Stimulated activated CD4-positive, alpha-beta T cell treated with anti-CD3 and anti-CD28 coated beads, Interleukin-15, amount 100 ng/mL, for 48 hours (primary cell): ENCODE measurements around the gene RGS12.
"Not testable (repeated sequence)": the region's sequence is repeated elsewhere in the genome, so short reads cannot be mapped to it uniquely, and the experiment has no call there.

Source experiments
- DNase-seq, 2 donors: peaks; one replicate each; pipeline ENCODE4 v3.0.0-alpha.2; 2020; ENCODE audit warnings: low read depth in 2 of 2

Gene RGS12

DNA sequence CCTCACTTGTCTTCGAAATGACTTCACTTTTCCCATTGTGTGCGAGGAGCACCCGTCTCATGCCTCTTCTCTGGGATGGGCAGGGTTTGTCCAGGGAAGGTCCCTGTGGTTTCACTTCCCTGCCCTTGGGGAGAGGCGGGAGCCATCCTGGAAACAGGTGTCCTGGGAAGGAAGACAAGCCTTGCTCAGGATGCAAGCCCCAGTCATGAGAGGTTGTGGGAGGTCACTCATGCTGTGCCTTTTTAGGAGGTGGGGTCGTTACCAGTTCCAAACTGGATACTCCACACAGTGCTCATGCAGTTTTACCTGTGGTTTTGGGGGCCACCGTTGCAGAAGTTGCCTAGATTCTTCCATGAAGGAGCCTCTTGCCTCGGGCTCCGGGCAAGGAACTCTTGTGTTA, 3.8 kb downstream of the RGS12 start:
- DNase-seq = no peak

DNA sequence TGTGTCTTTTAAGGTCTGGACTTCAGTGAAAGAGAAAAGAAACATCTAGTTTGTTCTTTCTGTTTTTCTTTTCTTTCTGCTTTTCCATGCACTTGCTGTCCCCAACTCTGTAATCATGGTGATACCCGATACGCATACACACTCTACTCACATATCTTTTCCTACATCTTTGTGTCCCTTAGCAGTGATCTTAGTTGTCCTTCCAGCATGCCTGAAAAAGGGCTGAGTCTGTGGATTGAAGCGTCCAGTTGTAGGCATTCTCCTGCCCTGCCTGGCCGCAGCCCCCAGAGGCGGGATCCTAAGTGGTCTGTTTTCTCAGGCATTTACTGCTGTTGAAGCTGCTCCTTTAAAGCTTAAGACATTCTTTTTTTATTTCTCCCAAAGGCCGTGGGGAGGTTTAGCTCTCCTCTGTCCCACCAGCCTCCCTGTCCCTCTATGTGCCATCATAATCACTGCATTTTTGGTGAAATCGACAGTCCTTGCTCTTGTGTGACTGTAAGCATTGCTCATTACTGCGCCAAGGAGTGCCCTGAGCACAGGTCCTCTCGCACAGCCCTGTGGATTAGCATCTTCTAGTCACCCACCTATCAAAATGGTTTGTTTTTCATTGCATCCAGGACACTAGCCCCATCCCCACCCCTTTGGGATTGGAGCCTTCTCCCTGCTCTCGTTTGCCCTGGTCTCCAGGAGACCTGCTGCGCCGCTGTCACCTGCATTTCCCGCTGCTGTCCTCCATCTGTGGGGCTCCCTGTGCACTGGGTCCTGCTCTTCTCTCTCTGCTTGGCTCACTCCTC, 4.4 kb downstream of the RGS12 start:
- no peak for DNase-seq

DNA sequence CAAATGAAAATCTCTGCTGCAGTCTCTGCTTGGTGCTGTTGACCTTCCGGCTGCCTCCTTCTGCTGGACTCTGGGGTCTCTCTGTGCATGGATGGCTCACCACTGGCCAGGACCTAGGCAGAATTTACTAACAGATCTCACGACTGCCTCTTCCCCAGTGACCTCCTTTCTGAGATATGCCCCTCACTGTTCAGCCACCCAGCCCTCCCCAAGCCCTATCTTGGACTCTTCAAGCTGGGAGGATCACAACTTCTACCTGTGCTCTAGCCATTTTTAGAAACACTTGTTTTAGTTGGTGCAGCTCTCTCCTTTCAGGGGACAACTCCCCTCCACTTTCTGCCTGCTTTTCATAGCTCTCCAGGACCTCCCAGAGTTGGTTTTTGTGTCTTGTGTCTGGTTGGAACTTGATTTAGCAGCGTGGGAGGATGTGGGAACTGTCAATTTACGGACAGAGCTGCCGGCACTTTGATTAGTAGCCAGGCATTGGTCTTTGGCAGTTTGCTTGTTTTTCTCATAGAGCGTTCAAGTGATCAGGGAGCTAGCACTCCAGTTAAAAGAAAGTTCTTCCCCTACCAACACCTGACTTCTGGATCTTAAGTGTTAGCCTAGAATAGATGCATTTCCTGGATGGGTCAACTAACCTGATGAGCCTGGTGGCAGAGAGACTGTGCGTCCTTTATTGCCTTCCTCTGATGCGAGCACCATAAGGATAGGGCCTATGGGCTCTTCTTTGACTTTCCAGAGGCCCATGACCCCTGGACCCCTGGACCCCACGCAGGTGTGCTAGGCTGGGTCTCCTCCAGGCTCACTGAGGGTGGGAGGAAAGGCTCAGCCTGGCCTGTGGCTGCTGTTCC, 6.5 kb downstream of the RGS12 start:
- no peak for DNase-seq

DNA sequence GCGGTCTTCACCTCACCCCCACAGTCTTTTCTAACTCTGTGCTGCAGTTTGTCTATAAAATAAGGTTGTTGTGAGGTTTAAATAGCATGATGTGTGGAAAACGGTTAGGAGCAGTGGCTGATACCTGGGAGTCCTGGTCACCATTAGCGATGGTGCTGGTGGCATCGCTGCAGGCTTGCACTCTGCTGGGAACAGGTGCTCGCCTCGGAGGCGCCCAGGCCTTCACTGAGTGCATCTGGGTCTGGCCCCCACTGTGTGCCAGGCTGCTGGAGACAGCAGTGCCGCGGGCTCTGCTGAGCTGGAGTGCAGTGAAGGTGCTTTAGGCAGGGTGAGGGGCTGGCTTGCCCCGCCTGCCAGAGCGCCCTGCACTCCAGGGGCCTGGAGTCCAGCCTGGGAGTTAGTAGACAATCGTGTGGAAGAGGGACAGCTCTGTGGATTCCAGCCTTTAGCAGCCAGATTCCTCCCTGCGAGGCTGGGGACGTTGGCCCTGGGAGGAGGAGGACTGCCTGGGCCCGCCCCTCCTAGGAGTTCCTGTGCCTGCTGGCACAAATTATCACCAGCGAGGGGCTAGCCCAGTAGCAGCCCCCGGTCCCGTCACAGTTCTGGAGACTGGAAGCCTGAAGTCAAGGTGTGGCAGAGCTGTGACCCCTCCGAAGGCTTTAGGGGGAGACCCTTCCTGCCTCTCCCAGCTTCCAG, 7.3 kb downstream of the RGS12 start:
- no peak for DNase-seq

DNA sequence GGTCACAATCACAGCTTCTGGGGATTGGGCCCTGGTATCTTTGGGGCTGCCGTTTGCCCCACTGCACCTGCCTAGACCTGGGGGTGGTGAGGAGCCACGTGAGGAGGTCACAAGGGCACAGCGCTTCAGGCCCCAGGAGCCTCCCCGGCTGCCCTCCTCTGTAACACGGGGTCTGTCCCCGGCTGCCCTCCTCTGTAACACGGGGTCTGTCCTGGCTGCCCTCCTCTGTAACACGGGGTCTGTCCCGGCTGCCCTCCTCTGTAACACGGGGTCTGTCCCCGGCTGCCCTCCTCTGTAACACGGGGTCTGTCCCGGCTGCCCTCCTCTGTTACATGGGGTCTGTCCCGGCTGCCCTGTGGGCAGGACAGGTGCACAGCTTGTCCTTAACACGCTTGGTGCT, 8.1 kb downstream of the RGS12 start:
- not testable (repeated sequence) for DNase-seq

DNA sequence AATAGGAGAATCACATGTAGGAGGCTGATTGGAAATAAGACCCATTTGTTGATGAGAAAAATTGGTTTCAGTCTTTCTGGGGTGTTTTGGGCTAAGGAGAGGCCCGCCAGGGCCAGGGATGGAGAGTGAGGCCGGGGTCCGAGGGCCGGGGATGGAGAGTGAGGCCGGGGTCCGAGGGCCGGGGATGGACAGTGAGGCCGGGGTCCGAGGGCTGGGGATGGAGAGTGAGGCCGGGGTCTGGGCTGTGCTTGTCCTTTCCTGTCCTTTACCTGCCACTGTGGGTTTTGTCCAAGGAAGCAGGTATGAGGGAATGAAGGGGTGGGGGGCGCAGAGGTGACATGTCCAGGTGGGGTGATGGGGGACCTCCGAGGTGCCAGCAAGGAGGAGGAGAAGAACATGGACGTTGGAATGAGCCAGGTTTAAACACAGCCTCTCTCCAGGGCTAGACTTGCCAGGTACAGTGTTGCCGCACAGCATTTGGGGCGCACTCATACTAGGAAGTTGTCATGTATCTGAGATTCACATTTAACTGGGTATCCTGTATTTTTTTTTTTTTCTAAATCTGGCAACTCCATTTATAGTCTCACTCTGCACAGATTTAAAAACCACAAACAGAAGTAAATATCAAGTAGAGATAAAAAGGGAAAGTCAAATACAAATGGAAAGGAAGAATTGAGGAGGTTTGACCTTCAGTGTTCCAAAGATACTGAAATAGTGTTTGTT, 8.8 kb downstream of the RGS12 start:
- no peak for DNase-seq

DNA sequence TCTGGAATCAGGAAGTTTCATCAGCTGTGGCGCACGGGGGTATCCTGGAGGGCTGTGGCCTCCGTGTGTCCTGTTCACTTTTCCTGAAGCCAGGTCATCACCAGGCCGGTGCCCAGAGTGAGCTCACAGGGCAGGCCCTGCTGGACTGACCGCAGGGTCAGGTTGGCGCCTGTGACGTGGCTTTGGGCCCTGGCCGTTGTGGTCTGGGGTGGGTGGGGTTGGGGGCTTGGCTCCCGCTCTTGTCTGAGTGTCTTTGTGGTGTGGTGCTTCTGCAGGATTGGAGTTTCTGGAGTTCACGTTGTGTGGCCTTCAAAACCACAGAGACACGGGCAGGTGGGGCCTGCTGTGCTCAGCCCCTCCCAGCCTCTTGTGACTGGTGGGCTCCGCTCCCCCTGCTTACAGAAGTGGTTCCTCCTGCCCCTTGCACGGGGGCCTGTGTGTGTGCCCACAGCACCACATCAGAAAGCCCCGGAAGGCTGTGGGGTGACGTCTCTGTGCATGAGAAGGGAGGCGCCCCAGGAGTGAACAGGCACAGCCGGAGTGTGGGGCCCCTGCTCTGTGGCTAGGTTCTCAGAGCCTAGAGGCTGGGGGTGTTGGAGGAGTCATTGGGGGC, 9.5 kb downstream of the RGS12 start:
- peak; percentile 44 to 61 for DNase-seq

DNA sequence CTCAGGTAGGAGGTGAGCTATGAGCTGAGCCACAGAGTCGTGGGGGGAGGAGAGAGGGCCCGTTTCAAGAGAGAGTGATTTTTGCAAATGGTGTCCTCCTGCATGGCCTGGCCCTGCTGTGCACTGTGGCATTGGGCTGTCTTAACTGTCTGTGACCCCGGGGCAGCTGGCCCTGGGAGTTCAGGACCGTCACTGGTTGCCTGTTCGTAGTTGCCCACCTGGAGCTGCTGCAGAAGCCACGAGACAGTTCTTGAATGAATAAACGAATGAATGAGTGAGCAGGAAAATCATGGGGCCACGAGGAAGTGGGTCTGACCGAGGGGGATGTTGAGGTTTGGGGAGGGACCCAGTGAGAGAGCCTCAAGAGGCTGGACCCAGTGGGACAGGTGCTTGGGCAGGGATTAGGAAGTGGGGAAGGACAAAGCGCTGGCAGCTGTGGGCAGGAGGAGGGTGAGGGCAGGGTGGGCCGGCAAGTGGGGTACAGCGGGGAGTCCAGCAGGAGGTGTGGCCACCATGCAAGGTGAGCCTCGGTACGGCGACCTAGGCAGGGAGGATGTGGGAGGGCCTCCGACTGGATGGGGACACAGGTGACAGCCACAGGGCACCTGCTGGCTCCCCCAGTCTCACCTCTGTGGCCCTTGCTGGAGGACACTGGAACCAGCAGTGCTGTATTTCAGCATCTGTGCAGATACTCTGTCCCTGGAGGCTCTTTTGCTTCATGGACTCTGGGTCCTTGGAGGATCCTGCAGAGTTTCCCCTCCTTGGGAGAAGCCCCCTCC, 10.2 kb downstream of the RGS12 start:
- no peak for DNase-seq

DNA sequence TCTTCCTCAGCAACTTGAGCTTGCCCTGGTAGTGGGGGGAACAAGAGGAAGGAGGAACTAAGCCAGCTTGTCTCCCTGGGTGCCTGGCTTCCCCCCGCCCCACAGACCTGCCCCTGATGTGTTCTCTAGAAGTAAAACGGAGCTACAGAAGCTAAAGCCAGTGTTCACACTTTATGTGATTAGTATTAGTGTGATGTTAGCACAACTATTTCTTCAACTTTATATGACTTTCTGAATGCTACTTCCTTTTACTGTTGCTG, 10.7 kb downstream of the RGS12 start:
- no peak for DNase-seq

DNA sequence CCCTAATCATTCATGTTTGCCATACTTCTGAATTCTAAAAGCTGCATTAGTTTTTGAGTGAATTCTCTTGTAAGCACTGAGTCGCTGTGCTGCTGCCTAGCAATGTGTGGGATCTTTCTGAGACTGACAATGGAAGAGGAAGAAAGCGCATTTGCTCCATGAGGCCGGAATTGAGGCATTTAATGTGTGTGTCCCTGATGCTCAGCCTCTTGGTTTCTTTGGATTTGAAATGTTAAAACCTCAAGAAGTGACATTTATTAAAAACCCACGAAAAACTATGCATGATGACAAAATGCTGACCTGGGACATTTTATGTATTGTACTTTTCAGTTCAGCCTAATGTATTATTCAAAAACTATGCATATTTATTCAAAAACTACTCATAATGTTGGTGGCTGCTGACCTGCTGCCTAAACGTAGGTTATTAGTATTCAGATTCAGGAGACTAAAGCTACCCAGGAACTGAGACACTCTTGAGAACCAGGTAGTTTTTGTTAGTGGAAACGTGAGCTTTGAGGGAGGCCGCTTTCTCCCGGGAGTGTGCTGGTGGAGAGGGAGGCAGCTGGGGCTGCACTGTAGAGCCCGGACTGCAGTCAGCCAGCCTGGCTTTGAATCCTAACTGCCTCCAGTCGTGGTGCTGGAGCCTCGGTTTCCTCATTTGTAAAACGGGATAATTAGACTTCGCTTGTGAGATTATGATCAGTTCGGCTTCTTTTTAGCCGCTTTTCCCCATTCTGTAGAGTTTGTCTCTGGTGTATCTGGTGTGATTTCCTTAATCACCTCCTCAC, 11.3 kb downstream of the RGS12 start:
- DNase-seq = no peak

DNA sequence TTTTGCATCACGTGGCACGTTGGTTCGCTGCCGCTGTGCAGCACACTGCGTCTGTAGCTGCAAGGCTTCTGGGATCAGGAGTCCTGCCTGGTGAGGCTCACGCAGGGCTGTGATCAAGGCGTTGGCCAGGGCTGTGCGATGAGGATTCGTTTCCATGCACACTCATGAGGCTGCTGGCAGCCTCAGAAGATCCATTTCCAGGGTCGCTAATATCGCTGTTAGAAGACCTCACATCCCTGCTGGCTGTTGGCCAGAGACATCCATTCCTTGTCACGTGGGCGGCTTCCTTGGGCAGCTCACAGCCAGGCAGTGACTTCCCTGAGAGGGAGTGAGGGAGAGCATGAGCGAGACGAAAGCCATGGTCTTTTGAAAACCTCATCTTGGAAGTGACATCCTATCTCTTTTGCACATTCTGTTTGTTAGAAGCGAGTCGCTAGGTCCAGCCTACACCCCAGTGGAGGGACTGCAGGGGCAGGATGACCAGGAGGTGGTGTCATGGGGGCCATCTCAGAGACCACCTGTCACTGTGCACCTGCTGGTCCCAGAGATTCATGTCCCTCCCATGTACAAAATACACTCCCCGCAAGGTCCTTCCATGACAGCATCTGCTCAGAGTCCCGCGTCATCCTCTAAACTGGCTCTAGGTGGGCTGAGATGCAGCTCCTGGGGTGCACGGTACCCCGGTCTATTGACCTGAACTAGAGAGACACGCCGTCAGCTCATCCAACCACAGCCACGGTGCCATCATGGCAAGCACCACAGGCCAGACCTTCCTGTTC, 12.2 kb downstream of the RGS12 start:
- DNase-seq = no peak

DNA sequence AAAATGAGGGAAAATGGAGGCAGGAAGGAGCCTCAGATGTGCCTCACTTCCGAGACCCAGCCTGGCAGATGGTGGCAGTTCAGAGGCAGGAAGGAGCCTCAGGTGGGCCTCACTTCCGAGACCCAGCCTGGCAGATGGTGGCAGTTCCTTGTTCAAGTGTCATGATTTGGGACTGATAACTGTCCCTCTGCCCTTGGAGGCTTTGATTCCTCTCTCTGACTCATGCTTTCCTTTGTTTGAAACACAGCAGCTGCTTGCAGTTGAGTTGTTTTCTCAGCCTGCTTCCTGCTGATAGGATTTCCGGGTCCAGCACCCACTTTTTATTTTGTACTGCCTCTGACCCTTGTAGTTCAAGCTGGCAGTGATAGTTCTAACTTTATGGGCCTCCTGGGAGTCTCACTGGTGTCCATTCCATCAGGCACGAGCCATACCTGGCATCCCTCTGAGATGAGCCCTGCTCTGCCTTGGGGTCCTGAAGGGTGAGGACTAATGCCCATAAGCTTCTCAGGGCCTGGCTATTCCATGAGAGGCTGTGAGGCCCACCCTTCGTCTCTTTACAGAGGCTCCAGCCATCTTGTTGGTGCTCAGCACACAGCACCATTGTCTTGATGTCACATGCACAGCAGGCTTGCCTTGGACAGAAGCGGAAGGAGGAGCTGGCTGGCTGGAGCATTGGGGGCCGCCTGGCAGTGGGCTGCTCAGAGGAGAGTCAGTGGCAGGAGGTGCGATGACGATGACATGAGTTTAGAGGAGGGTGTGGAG, 13.0 kb downstream of the RGS12 start:
- no peak for DNase-seq

DNA sequence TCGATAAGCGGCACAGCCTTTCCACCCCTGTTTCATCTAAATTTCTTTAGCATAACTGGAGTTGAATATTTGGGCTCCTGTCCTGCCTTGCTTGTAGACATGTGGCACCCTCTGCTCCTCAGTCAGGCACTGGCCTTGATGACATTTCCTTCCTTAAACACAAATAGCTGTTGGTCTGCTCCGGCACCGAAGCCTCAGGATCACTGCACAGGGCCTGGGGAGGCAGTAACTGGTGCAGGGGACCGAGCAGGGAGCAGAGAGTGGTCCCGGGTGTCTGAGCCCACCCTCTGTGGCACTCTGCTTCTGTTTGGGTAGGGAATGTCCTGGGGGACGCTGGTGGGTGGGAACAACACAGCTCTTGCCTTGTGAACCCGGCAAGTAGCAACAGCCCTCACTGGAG, 13.6 kb downstream of the RGS12 start:
- DNase-seq = no peak

DNA sequence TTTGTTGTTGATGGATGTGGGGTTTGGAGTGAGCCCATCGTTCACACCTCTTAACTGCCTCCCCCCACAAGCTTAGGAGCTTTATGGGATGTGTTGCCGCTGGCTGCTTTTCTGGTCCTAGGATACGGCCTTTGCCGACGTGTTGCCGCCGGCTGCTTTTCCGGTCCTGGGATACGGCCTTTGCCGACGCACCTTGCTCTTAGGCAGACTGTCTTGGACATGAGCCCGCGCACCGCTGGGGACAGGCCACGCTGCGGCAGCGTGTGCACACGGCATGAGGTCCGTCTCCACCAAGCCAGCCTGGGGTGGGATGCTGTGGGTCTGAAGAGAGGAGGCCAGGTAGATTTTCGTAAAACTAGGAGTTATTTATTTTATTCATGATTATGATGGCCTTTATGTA, 14.2 kb downstream of the RGS12 start:
- no peak for DNase-seq

DNA sequence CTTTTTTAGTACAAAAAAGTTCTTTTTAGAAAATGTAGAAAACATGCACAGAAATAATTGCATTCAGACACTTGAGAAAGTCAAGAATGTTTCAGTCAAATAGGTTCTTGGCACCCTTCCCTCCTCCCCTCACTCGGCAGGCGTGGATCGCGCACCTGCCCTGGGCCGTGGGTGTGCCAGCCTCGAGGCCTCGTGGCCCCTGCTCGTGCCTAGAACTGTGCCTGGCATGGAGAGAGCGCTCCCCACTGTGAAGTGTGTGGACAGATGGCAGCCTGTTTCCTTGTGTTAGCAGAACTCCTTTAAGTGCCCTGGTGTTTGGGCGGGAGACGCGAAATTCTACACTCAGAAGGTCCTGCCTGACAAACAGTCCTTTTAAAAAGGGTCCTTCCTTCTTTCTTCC, 14.7 kb downstream of the RGS12 start:
- no peak for DNase-seq

DNA sequence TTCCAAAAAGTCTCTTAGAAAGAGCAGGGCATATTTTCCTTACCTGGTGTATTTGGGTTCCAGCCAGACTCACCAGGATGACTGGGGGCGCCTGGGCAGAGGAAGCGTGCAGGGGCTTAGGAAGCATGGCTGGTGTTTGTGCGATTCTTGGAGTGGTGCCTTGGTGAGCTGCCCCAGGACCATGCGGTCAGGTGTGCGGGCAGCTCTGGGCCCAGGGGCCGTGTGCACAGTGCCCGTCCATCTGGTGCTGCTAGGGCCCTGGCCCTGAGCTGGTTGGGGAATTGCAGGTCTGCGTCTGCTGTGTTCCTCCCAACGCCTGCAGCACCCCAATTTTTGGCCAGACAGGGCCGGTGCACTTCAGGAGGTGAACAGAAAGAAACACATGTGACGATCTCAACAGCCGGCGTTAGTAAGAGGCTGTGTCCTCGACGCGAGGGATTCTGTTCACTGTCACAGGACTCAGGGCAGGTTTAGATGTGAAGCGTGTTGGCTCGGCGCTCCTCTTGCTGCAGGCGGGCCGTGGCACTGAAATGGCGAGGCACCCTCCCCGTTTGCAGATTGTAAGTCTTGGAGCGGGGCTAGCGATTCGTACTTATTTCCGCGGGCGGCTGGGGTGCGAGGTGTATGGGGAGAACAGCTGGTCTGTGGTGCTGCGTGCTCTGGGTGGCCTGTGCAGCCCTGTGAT, 15.2 kb downstream of the RGS12 start:
- DNase-seq = no peak

DNA sequence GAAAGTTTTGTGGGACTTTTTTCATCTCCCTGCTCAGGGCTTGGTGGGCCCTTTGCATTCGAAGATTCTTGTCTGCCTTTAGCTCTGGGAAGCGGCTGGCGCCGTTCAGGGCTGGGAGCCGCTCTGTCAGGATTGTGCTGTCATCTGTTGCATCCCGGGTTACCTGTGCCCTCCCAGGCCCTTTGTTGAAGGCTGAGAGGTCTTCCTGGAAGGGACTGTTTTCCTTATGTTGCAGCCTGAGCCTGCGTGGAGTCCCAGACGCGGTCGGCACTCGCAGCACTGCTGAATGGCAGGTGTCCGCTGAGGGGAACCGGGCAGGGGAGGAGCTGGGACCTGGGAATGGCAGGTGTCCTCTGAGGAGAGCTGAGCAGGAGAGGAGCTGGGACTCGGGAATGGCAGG, 15.9 kb downstream of the RGS12 start:
- no peak for DNase-seq
